AG10803 (cell line): ENCODE results near the gene XXYLT1.

Experiments used
- DNase-seq: peaks from one replicate; pipeline ENCODE4 v3.0.0; 2010; ENCODE audit warnings: low read depth
- H3K4me3 ChIP-seq: 2 replicates; pipeline ENCODE4 v1.5.1; 2011; ENCODE audit warnings: mild to moderate bottlenecking, low read length, control low read depth
- TF ChIP-seq, protein P1 (sequence below): conservative IDR thresholded peaks from 2 replicates; pipeline ENCODE4 v1.5.1; 2011; ENCODE audit warnings: mild to moderate bottlenecking, low read length, control low read depth, inconsistent platforms

Gene XXYLT1

GRCh38 chr3:195101001-195101583 is 169.9 kb downstream of the XXYLT1 start:
- DNase-seq, result peak; percentile 73
- TF ChIP-seq, protein P1, sequence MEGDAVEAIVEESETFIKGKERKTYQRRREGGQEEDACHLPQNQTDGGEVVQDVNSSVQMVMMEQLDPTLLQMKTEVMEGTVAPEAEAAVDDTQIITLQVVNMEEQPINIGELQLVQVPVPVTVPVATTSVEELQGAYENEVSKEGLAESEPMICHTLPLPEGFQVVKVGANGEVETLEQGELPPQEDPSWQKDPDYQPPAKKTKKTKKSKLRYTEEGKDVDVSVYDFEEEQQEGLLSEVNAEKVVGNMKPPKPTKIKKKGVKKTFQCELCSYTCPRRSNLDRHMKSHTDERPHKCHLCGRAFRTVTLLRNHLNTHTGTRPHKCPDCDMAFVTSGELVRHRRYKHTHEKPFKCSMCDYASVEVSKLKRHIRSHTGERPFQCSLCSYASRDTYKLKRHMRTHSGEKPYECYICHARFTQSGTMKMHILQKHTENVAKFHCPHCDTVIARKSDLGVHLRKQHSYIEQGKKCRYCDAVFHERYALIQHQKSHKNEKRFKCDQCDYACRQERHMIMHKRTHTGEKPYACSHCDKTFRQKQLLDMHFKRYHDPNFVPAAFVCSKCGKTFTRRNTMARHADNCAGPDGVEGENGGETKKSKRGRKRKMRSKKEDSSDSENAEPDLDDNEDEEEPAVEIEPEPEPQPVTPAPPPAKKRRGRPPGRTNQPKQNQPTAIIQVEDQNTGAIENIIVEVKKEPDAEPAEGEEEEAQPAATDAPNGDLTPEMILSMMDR, result no peak
- H3K4me3 ChIP-seq, result no peak overlapping the region

GRCh38 chr3:195099951-195100785 is 170.8 kb downstream of the XXYLT1 start:
- TF ChIP-seq, protein P1, result no peak
- DNase-seq, result no peak
- H3K4me3 ChIP-seq, result no peak overlapping the region

GRCh38 chr3:195098741-195099525 is 172.0 kb downstream of the XXYLT1 start:
- no peak for DNase-seq
- no peak overlapping the region for H3K4me3 ChIP-seq
- TF ChIP-seq, protein P1, result no peak

- DNase-seq, result no peak
- TF ChIP-seq, protein P1, result no peak
- no peak overlapping the region for H3K4me3 ChIP-seq
These were observed 173.4 kb downstream of the XXYLT1 start for GRCh38 chr3:195097331-195098255.

- no peak for DNase-seq
- H3K4me3 ChIP-seq, result no peak overlapping the region
- TF ChIP-seq, protein P1, result no peak
These were observed 174.3 kb downstream of the XXYLT1 start for GRCh38 chr3:195096484-195097330.

DNA sequence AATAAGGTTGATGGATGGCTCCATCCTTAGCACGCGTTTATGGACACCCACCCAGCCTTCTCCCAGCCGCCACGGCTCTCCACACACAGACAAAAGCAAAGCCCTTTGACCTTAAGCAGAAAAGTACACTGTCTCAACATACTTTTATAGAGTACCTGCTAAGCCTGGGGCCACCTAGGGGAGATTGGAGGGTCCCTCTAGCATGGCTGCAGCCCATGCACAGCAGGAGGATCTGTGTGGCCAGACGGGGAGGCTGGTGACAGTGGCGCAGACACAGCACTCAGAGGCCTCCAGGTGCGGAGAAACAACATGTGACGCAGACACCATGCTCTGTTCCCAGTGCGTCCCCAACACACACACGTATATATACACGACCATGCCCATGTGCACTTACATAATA is 174.9 kb downstream of the XXYLT1 start:
- TF ChIP-seq, protein P1, result no peak
- H3K4me3 ChIP-seq, result no peak overlapping the region
- DNase-seq, result no peak
